ENCODE measurements around the gene SRRM3.

The SRRM3 gene

DNA sequence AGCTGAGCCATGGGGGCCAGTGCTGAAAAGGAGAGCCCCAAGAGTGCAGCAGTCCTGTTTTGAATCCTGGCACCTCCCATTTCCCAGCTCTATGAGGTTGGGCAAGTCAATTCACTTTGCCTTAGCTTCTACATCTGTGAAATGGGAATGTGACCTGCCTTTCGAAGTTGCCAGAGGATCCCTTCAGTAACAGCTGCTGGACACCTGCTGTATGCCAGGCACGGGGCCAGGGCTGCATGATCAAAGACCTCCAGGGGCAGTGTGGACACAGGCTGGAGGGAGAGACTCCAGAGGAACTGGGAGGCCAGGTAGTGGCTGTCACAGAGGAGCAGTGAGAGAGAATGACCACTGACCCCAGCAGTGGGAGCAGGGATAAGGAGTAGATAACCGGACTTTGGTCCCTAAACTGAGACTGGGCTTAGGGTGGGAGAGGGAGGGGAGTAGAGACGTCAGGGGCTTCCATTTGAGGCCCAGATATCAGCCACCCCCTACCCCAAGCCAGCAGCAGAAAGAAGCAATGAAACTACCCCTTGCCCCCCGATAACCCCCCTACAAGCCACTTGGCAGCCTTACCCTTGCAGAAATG is 45.2 kb downstream of the SRRM3 start:
- Histone ChIP-seq H3K9me3 (replicated peaks in 1 of 2; ENCODE audit: control insufficient read depth in 2 of 2, insufficient read depth in 1 of 2, low read depth in 1 of 2, low read length in 2 of 2) (no peaks in the 10 kb centered on the region), H3K4me1 (ENCODE audit: control insufficient read depth in 2 of 2, insufficient read depth in 1 of 2, low read depth in 1 of 2, low read length in 2 of 2) (peaks cover 0 to 5% of the 10 kb centered on the region in 2 donors), H3K4ac (ENCODE audit: low read length) (no peak overlapping the region), H3K4me3 (ENCODE audit: low read length in 2 of 2) (no peak overlapping the region), H4K8ac (ENCODE audit: low read depth, low read length) (no peak overlapping the region), H3K36me3 (replicated peaks in 1 of 2; ENCODE audit: control insufficient read depth in 2 of 2, insufficient read depth in 2 of 2, low read length in 2 of 2) (no peaks in the 10 kb centered on the region), H3K18ac (ENCODE audit: low read length) (no peak overlapping the region), H2AFZ (ENCODE audit: low read length) (no peak overlapping the region), H3K23ac (ENCODE audit: low read depth, low read length, poor library complexity) (peak overlapping the region; percentile 65), H2BK5ac (ENCODE audit: low read length) (no peak overlapping the region), H3K14ac (ENCODE audit: low read length) (no peak overlapping the region), H3K79me1 (ENCODE audit: low read depth, low read length) (no peaks in the 10 kb centered on the region), H3K27ac (replicated peaks; ENCODE audit: low read length) (no peak overlapping the region), H3K27me3 (ENCODE audit: control insufficient read depth in 3 of 3, insufficient read depth in 3 of 3, low read depth in 1 of 3, low read length in 3 of 3) (no peaks in the 10 kb centered on the region), H2BK120ac (ENCODE audit: low read depth, low read length) (no peak overlapping the region), H2BK12ac (ENCODE audit: low read length) (no peak overlapping the region), H2AK5ac (ENCODE audit: low read depth, low read length) (no peak overlapping the region), H4K91ac (ENCODE audit: low read depth, low read length, poor library complexity) (no peak overlapping the region), H2BK15ac (ENCODE audit: low read length) (no peak overlapping the region), H3K9ac (ENCODE audit: low read depth, low read length, poor library complexity) (no peak overlapping the region), H3K4me2 (ENCODE audit: insufficient read depth, low read length, poor library complexity, severe bottlenecking) (no peak overlapping the region)
- no peak for DNase-seq (ENCODE audit: low spot score)
- WGBS, 2 donors (ENCODE audit: extremely low coverage in 2 of 2, insufficient read length in 2 of 2, insufficient replicate concordance in 1 of 2) = no CpG with 5 or more reads among the region's 5 CpGs

DNA sequence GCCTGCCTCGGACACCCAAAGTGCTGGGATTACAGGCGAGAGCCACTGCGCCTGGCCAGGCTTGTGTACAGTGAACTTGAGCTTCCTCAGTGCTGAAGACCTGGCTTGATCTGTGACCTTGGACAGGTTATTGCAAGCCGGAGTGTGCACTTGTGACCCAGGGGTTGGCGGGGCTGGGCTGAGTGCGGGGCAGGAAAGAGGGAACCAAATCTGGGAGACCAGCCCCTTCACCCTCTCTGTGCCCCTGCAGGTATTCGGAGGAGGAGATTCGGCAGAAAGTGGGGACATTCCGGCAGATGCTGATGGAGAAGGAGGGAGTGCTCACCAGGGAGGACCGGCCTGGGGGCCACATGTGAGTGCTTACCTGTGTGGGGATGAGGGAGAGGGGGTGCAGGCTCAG is 46.2 kb downstream of the SRRM3 start:
- H2BK15ac ChIP-seq (ENCODE audit: low read length) = no peak overlapping the region
- H3K36me3 ChIP-seq (replicated peaks in 1 of 2; ENCODE audit: control insufficient read depth in 2 of 2, insufficient read depth in 2 of 2, low read length in 2 of 2) = no peaks in the 10 kb centered on the region
- no peaks in the 10 kb centered on the region for H3K79me1 ChIP-seq (ENCODE audit: low read depth, low read length)
- no peaks in the 10 kb centered on the region for H3K9me3 ChIP-seq (replicated peaks in 1 of 2; ENCODE audit: control insufficient read depth in 2 of 2, insufficient read depth in 1 of 2, low read depth in 1 of 2, low read length in 2 of 2)
- H4K91ac ChIP-seq (ENCODE audit: low read depth, low read length, poor library complexity) = no peak overlapping the region
- no peak overlapping the region for H3K14ac ChIP-seq (ENCODE audit: low read length)
- no peak overlapping the region for H2BK120ac ChIP-seq (ENCODE audit: low read depth, low read length)
- no peak overlapping the region for H3K9ac ChIP-seq (ENCODE audit: low read depth, low read length, poor library complexity)
- DNase-seq (ENCODE audit: low spot score) = no peak
- H2AK5ac ChIP-seq (ENCODE audit: low read depth, low read length) = peak overlapping the region; percentile 74
- H3K4ac ChIP-seq (ENCODE audit: low read length) = no peak overlapping the region
- no peak overlapping the region for H2BK5ac ChIP-seq (ENCODE audit: low read length)
- H3K4me3 ChIP-seq (ENCODE audit: low read length in 2 of 2) = no peak overlapping the region
- no peak overlapping the region for H3K4me2 ChIP-seq (ENCODE audit: insufficient read depth, low read length, poor library complexity, severe bottlenecking)
- no peak overlapping the region for H3K23ac ChIP-seq (ENCODE audit: low read depth, low read length, poor library complexity)
- no CpG with 5 or more reads among the region's 10 CpGs for WGBS, 2 donors (ENCODE audit: extremely low coverage in 2 of 2, insufficient read length in 2 of 2, insufficient replicate concordance in 1 of 2)
- no peak overlapping the region for H3K27ac ChIP-seq (replicated peaks; ENCODE audit: low read length)
- no peak overlapping the region for H2AFZ ChIP-seq (ENCODE audit: low read length)
- H4K8ac ChIP-seq (ENCODE audit: low read depth, low read length) = no peak overlapping the region
- H3K18ac ChIP-seq (ENCODE audit: low read length) = no peak overlapping the region
- H3K27me3 ChIP-seq (ENCODE audit: control insufficient read depth in 3 of 3, insufficient read depth in 3 of 3, low read depth in 1 of 3, low read length in 3 of 3) = no peaks in the 10 kb centered on the region
- H3K4me1 ChIP-seq (ENCODE audit: control insufficient read depth in 2 of 2, insufficient read depth in 1 of 2, low read depth in 1 of 2, low read length in 2 of 2) = peaks cover 0 to 5% of the 10 kb centered on the region in 2 donors
- H2BK12ac ChIP-seq (ENCODE audit: low read length) = no peak overlapping the region

DNA sequence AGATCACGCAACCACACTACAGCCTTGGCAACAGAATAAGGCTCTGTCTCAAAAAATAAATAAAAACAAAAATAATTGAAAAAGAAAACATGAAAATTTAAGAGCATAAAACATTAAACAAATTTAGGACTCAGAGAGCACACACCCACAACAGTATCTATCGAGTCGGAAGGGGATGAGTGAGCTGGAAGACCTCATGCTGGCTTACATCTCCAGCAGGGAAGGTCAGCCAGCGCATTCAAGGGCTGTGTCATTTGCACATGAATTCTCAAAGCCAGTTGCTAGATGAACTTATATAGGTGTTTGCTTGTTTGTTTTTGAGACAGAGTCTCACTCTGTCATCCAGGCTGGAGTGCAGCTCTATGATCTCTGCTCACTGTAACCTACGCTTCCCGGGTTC is 50.3 kb downstream of the SRRM3 start:
- no peak overlapping the region for H2BK120ac ChIP-seq (ENCODE audit: low read depth, low read length)
- H3K14ac ChIP-seq (ENCODE audit: low read length) = no peak overlapping the region
- no peak overlapping the region for H2BK5ac ChIP-seq (ENCODE audit: low read length)
- no peaks in the 10 kb centered on the region for H3K36me3 ChIP-seq (replicated peaks in 1 of 2; ENCODE audit: control insufficient read depth in 2 of 2, insufficient read depth in 2 of 2, low read length in 2 of 2)
- no peak overlapping the region for H2AFZ ChIP-seq (ENCODE audit: low read length)
- H3K4me3 ChIP-seq (ENCODE audit: low read length in 2 of 2) = no peak overlapping the region
- no peak overlapping the region for H3K27ac ChIP-seq (replicated peaks; ENCODE audit: low read length)
- no peaks in the 10 kb centered on the region for H3K79me1 ChIP-seq (ENCODE audit: low read depth, low read length)
- no peak overlapping the region for H4K91ac ChIP-seq (ENCODE audit: low read depth, low read length, poor library complexity)
- no peak overlapping the region for H3K18ac ChIP-seq (ENCODE audit: low read length)
- no peaks in the 10 kb centered on the region for H3K9me3 ChIP-seq (replicated peaks in 1 of 2; ENCODE audit: control insufficient read depth in 2 of 2, insufficient read depth in 1 of 2, low read depth in 1 of 2, low read length in 2 of 2)
- no peak overlapping the region for H3K4me2 ChIP-seq (ENCODE audit: insufficient read depth, low read length, poor library complexity, severe bottlenecking)
- H3K9ac ChIP-seq (ENCODE audit: low read depth, low read length, poor library complexity) = no peak overlapping the region
- no peak overlapping the region for H2BK15ac ChIP-seq (ENCODE audit: low read length)
- no CpG with 5 or more reads among the region's 6 CpGs for WGBS, 2 donors (ENCODE audit: extremely low coverage in 2 of 2, insufficient read length in 2 of 2, insufficient replicate concordance in 1 of 2)
- no peak overlapping the region for H3K23ac ChIP-seq (ENCODE audit: low read depth, low read length, poor library complexity)
- no peak overlapping the region for H2AK5ac ChIP-seq (ENCODE audit: low read depth, low read length)
- H3K4me1 ChIP-seq (ENCODE audit: control insufficient read depth in 2 of 2, insufficient read depth in 1 of 2, low read depth in 1 of 2, low read length in 2 of 2) = peaks cover 0 to 5% of the 10 kb centered on the region in 2 donors
- no peak overlapping the region for H3K4ac ChIP-seq (ENCODE audit: low read length)
- H2BK12ac ChIP-seq (ENCODE audit: low read length) = no peak overlapping the region
- no peak for DNase-seq (ENCODE audit: low spot score)
- no peak overlapping the region for H4K8ac ChIP-seq (ENCODE audit: low read depth, low read length)
- no peaks in the 10 kb centered on the region for H3K27me3 ChIP-seq (ENCODE audit: control insufficient read depth in 3 of 3, insufficient read depth in 3 of 3, low read depth in 1 of 3, low read length in 3 of 3)

DNA sequence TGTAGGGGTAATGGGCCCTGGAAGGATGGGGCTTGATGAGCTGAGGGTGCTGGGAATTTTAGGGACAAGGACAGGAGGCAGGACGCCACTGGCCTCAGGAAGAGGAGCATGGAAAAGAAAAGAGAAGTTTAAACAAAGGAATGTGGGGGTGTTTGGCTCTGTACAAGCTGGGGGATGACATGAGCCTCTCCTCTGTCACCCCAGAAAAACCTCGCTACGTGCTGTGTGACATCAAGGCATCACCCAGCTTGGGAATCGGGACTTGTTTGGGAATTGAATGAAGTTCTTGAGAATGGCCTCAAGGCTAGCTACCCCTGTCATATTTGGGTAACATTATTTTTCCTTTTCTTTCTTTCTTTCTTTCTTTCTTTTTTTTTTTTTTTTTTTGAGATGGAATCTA is 53.1 kb downstream of the SRRM3 start:
- Histone ChIP-seq H3K79me1 (ENCODE audit: low read depth, low read length) (no peaks in the 10 kb centered on the region), H3K27me3 (ENCODE audit: control insufficient read depth in 3 of 3, insufficient read depth in 3 of 3, low read depth in 1 of 3, low read length in 3 of 3) (no peaks in the 10 kb centered on the region), H2BK120ac (ENCODE audit: low read depth, low read length) (no peak overlapping the region)

More for the DNA sequence above, 53.1 kb downstream of the SRRM3 start:
- WGBS, 2 donors (ENCODE audit: extremely low coverage in 2 of 2, insufficient read length in 2 of 2, insufficient replicate concordance in 1 of 2) = no CpG with 5 or more reads among the region's 4 CpGs
- Histone ChIP-seq H2BK5ac (ENCODE audit: low read length) (no peak overlapping the region), H3K4me3 (ENCODE audit: low read length in 2 of 2) (no peak overlapping the region), H2BK15ac (ENCODE audit: low read length) (no peak overlapping the region), H3K23ac (ENCODE audit: low read depth, low read length, poor library complexity) (no peak overlapping the region), H3K18ac (ENCODE audit: low read length) (no peak overlapping the region), H2AK5ac (ENCODE audit: low read depth, low read length) (no peak overlapping the region), H3K14ac (ENCODE audit: low read length) (no peak overlapping the region), H3K27ac (replicated peaks; ENCODE audit: low read length) (no peak overlapping the region), H4K91ac (ENCODE audit: low read depth, low read length, poor library complexity) (no peak overlapping the region), H3K4ac (ENCODE audit: low read length) (no peak overlapping the region), H3K36me3 (replicated peaks in 1 of 2; ENCODE audit: control insufficient read depth in 2 of 2, insufficient read depth in 2 of 2, low read length in 2 of 2) (no peaks in the 10 kb centered on the region), H2AFZ (ENCODE audit: low read length) (no peak overlapping the region), H4K8ac (ENCODE audit: low read depth, low read length) (no peak overlapping the region), H3K9ac (ENCODE audit: low read depth, low read length, poor library complexity) (no peak overlapping the region), H2BK12ac (ENCODE audit: low read length) (no peak overlapping the region), H3K4me1 (ENCODE audit: control insufficient read depth in 2 of 2, insufficient read depth in 1 of 2, low read depth in 1 of 2, low read length in 2 of 2) (peaks cover 0 to 10% of the 10 kb centered on the region in 2 donors), H3K9me3 (replicated peaks in 1 of 2; ENCODE audit: control insufficient read depth in 2 of 2, insufficient read depth in 1 of 2, low read depth in 1 of 2, low read length in 2 of 2) (no peaks in the 10 kb centered on the region), H3K4me2 (ENCODE audit: insufficient read depth, low read length, poor library complexity, severe bottlenecking) (no peak overlapping the region)
- no peak for DNase-seq (ENCODE audit: low spot score)
